Endothelial cell of umbilical vein (primary cell): ENCODE data around the gene MYOCD. TPM values are rescaled to one million over a fixed set of nuclear protein-coding genes. Genes with fewer than 3 reads are reported as not detected.

Experiments
- Bru-seq: library from RNA; stranded (reverse); fragments of 400-500 nt; gene quantifications from one replicate; lab custom pipeline; 2021; lab: Mats Ljungman, UMichigan
- BruChase-seq, 2 experiments: library from RNA; stranded (reverse); fragments of 400-500 nt; gene quantifications; one replicate each; lab custom pipeline; 2021; lab: Mats Ljungman, UMichigan
- BruUV-seq: library from RNA; stranded (reverse); fragments of 400-500 nt; replicated peaks from 2 replicates; lab custom pipeline; 2021; lab: Mats Ljungman, UMichigan
- CTCF ChIA-PET: fragments of 300-600, 350-600 bp; sonication (Branson Sonifier 250); formaldehyde crosslinking; loops from one replicate; lab custom pipeline; 2021; ENCODE audit warnings: antibody characterized with exemption, inconsistent platforms; lab: Charles Lee
- POLR2A ChIA-PET: fragments of 300-600, 350-600 bp; sonication (Branson Sonifier 250); formaldehyde crosslinking; loops from one replicate; lab custom pipeline; 2021; ENCODE audit warnings: antibody characterized with exemption, inconsistent platforms; lab: Charles Lee
- DNase-seq: peaks from one replicate; pipeline ENCODE4 v3.0.0-alpha.2; 2011; ENCODE audit warnings: low read depth, low spot score
- FAIRE-seq: peaks from 2 replicates; lab custom pipeline; 2011; peaks lifted over from hg19 to GRCh38; lab: Jason Lieb, UNC
- H2AFZ ChIP-seq: 2 replicates; pipeline ENCODE4 v1.6.0; 2012; ENCODE audit warnings: low read depth, low read length, control low read depth, inconsistent platforms
- H3K27ac ChIP-seq: 2 replicates; pipeline ENCODE4 v1.5.1; 2011; ENCODE audit warnings: low read depth, mild to moderate bottlenecking, control low read depth, low read length, moderate library complexity; ENCODE audit not compliant: insufficient read depth
- H3K27me3 ChIP-seq, 2 experiments: 2 replicates each; pipeline versions ENCODE4 v1.6.0 to v1.6.1; 2011; ENCODE audit warnings: low read length in 2 of 2, mixed read lengths in 1 of 2; ENCODE audit not compliant: control insufficient read depth in 2 of 2, insufficient read depth in 2 of 2
- H3K36me3 ChIP-seq, 2 experiments: 2 replicates in 1 of 2; 3 replicates in 1 of 2; pipeline ENCODE4 v1.5.1; 2011; ENCODE audit warnings: low read length in 2 of 2, mild to moderate bottlenecking in 1 of 2, moderate library complexity in 1 of 2; ENCODE audit not compliant: control insufficient read depth in 2 of 2, insufficient read depth in 2 of 2; ENCODE audit errors: extremely low read depth in 1 of 2
- H3K4me1 ChIP-seq: 3 replicates; pipeline ENCODE4 v1.5.1; 2011; ENCODE audit warnings: mild to moderate bottlenecking, low read length; ENCODE audit not compliant: control insufficient read depth, insufficient read depth; ENCODE audit errors: extremely low read depth
- H3K4me2 ChIP-seq: 2 replicates; pipeline ENCODE4 v1.6.1; 2011; ENCODE audit warnings: low read length, control low read depth, mixed read lengths; ENCODE audit not compliant: insufficient read depth
- H3K4me3 ChIP-seq, 3 experiments: fragments of 200-600 bp in 1 of 3; sonication (generic), shearing (Covaris generic) in 1 of 3; replicated peaks in 1 of 3; 2 replicates each; pipeline ENCODE4 v1.5.1; 2011 to 2016; ENCODE audit warnings: control low read depth in 3 of 3, low read length in 3 of 3, mild to moderate bottlenecking in 2 of 3, inconsistent platforms in 1 of 3, low read depth in 1 of 3, moderate library complexity in 1 of 3; ENCODE audit not compliant: insufficient read depth in 1 of 3
- H3K79me2 ChIP-seq: 2 replicates; pipeline ENCODE4 v1.6.0; 2012; ENCODE audit warnings: low read length, inconsistent platforms; ENCODE audit not compliant: control insufficient read depth, insufficient read depth
- H3K9ac ChIP-seq: replicated peaks from 2 replicates; pipeline ENCODE3; 2011; ENCODE audit warnings: low read length, control low read depth; ENCODE audit not compliant: insufficient read depth; ENCODE audit errors: extremely low read depth
- H3K9me1 ChIP-seq: replicated peaks from 3 replicates; pipeline ENCODE4 v1.6.0; 2011; ENCODE audit warnings: mild to moderate bottlenecking, low read length; ENCODE audit not compliant: control insufficient read depth, insufficient read depth; ENCODE audit errors: extremely low read depth
- H3K9me3 ChIP-seq: replicated peaks from 2 replicates; pipeline ENCODE4 v1.5.1; 2012; ENCODE audit warnings: low read length, inconsistent platforms; ENCODE audit not compliant: control insufficient read depth, insufficient read depth
- H4K20me1 ChIP-seq: replicated peaks from 2 replicates; pipeline ENCODE3; 2011; ENCODE audit warnings: mild to moderate bottlenecking, low read length; ENCODE audit not compliant: control insufficient read depth, insufficient read depth; ENCODE audit errors: extremely low read depth
- EZH2 ChIP-seq: IDR thresholded peaks from 2 replicates; pipeline ENCODE4 v1.6.1; 2012; ENCODE audit warnings: borderline replicate concordance, low read depth, mild to moderate bottlenecking, moderate library complexity, low read length, inconsistent platforms; ENCODE audit not compliant: severe bottlenecking
- POLR2AphosphoS5 ChIP-seq: IDR thresholded peaks from 2 replicates; pipeline ENCODE4 v1.6.1; 2012; ENCODE audit warnings: low read depth, mild to moderate bottlenecking, control low read depth, low read length, moderate library complexity; ENCODE audit not compliant: insufficient read depth
- dilution Hi-C: fragments of 300-500 bp; cut with MboI; formaldehyde crosslinking; loops from one replicate; pipeline ENCODE4 v1.15.0; 2019; ENCODE audit warnings: low sequenced_read_pairs; ENCODE audit not compliant: extremely low pct_ligation_motif_present
- intact Hi-C: fragments of 100-400 bp; cut with micrococcal nuclease; formaldehyde crosslinking; loops from one replicate; pipeline ENCODE4 v1.10.0; 2022
- long read RNA-seq: library from polyadenylated mRNA; stranded (forward); transcript quantifications from one replicate; pipeline ENCODE4 v2.0.0, GENCODE V29; 2021
- polyA minus RNA-seq, 3 experiments: library from RNA; depleted of rRNA, polyadenylated mRNA; stranded (reverse); fragments of >200 nt; gene quantifications; 1 replicate in 1 of 3; 2 replicates in 2 of 3; pipeline ENCODE4 v1.2.3, GENCODE V29; 2011
- polyA plus RNA-seq, 4 experiments: library from polyadenylated mRNA; depleted of rRNA in 3 of 4; stranded (reverse) in 3 of 4; unstranded in 1 of 4; fragments of >200 nt; gene quantifications; 2 replicates each; pipeline versions ENCODE4 v1.2.1 to v1.2.3, GENCODE V29; 2011 to 2012; ENCODE audit warnings: missing spikeins in 1 of 4
- total RNA-seq: library from RNA; stranded (reverse); gene quantifications from 2 replicates; pipeline ENCODE4 v1.2.3, GENCODE V29; 2021

Gene MYOCD, protein sequence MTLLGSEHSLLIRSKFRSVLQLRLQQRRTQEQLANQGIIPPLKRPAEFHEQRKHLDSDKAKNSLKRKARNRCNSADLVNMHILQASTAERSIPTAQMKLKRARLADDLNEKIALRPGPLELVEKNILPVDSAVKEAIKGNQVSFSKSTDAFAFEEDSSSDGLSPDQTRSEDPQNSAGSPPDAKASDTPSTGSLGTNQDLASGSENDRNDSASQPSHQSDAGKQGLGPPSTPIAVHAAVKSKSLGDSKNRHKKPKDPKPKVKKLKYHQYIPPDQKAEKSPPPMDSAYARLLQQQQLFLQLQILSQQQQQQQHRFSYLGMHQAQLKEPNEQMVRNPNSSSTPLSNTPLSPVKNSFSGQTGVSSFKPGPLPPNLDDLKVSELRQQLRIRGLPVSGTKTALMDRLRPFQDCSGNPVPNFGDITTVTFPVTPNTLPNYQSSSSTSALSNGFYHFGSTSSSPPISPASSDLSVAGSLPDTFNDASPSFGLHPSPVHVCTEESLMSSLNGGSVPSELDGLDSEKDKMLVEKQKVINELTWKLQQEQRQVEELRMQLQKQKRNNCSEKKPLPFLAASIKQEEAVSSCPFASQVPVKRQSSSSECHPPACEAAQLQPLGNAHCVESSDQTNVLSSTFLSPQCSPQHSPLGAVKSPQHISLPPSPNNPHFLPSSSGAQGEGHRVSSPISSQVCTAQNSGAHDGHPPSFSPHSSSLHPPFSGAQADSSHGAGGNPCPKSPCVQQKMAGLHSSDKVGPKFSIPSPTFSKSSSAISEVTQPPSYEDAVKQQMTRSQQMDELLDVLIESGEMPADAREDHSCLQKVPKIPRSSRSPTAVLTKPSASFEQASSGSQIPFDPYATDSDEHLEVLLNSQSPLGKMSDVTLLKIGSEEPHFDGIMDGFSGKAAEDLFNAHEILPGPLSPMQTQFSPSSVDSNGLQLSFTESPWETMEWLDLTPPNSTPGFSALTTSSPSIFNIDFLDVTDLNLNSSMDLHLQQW
- total RNA-seq = not detected in 2 replicates
- not detected in 2 replicates for polyA plus RNA-seq
- polyA plus RNA-seq (2011; cell fraction: cytosol; rRNA removed) = not detected in 2 replicates
- polyA plus RNA-seq (2011; cell fraction: nucleus; rRNA removed) = not detected in 2 replicates
- not detected in 2 replicates for polyA plus RNA-seq (2012)
- not detected in 2 replicates for polyA minus RNA-seq
- polyA minus RNA-seq (2011; cell fraction: cytosol; rRNA and poly(A)+ RNA removed) = not detected
- polyA minus RNA-seq (2011; cell fraction: nucleus; rRNA and poly(A)+ RNA removed) = not detected in 2 replicates
- not detected for Bru-seq, nascent RNA
- BruChase-seq, experiment 1, labeled RNA remaining after a 6-hour chase = not detected
- not detected for BruChase-seq, experiment 2, labeled RNA remaining after a 2-hour chase
- long read RNA-seq = 0 reads

DNA sequence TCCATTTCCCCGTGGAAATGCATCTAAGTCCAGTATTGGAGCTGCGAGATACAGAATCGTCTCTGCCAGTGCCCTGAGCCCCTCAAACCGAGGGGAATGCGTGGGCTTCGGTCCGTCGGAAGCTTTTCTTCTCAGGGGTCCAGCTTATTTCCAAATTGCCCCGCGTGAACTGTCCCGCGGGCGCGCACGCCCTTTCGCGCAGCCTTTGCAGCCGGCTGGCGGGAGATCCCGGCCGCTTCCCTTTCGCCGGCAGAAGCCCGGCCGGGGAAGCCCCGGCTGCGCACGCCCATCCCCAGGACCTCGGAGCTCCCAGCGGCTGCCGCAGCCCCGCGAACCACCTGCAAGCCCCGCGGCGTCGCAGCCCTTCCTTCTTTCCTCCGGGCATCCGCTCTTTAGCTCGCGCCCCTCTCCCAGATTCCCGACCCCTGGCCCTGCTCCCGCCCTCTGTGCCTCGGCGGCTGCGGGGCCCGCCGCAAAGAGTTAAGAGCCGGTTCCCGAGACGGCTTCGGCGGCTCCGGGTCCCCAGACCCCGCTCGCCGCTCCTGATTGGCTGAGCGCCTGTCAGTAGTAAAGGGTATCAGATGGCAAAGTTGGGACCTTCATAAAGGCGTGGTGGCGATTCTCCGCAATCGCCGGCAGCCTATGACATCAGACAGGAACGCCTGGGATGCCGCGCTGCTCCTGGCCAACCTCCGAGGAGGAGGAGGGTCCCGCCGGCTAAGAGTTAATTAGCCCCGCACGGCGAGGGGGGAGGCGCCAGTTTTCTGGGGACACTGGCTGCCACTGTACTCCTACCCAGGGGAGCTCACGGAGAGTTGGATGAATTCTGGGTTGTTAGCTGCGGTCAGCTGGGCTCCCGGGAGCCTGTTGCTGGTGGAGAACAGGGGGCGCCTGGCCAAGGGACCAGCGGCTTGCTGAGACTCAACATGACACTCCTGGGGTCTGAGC lies at the start of gene MYOCD:
TSS of gene MYOCD (plus strand) at position 628 of the 948 bp plus-strand sequence. CDS start at position 927, 299 bp downstream.
- BruUV-seq = no TSS peak
- H3K9me3 ChIP-seq = no peaks in the 10 kb centered on the region
- no peaks in the 10 kb centered on the region for H3K4me1 ChIP-seq
- H3K79me2 ChIP-seq = no peaks in the 10 kb centered on the region
- POLR2A ChIA-PET = no interaction called here
- CTCF ChIA-PET = interaction anchor here (2.3 kb wide), 1 partner anchor 407 kb away, joined by 12 read pairs; no protein-coding TSS in a partner anchor
- no peak within 1 kb of the TSS for H2AFZ ChIP-seq
- H3K36me3 ChIP-seq = no peaks in the 10 kb centered on the region
- no peak within 1 kb of the TSS for H3K27ac ChIP-seq
- dilution Hi-C loops (no loop called here), intact Hi-C loops (loop anchor here (5.0 kb wide), 1 partner anchor 323 kb away; no protein-coding TSS in a partner anchor)
- no peak for TF ChIP-seq POLR2AphosphoS5
- peak; percentile 69 for TF ChIP-seq EZH2
- H3K9me1 ChIP-seq = no peaks in the 10 kb centered on the region
- no peak for DNase-seq
- no peak within 1 kb of the TSS for H3K9ac ChIP-seq
- no peak within 1 kb of the TSS for H3K4me2 ChIP-seq
- no peaks in the 10 kb centered on the region for H4K20me1 ChIP-seq
- H3K27me3 ChIP-seq = peaks cover 14 to 18% of the 10 kb centered on the region in 2 experiments
- no peak for FAIRE-seq
- no peak within 1 kb of the TSS for H3K4me3 ChIP-seq
